Transverse colon (tissue), 4 donors: ENCODE data around the gene ARHGAP21. TPM values are rescaled to one million over a fixed set of nuclear protein-coding genes. Genes with fewer than 3 reads are reported as not detected.

ENCODE experiments used
- DNase-seq: peaks from one replicate; pipeline ENCODE4 v3.0.0-alpha.2; 2019
- H3K27ac ChIP-seq, 4 donors: fragments of 200-600 bp; sonication (generic); 2 replicates each; pipeline ENCODE4 v1.5.1; 2016 to 2018; ENCODE audit warnings: inconsistent platforms in 4 of 4
- H3K27me3 ChIP-seq: fragments of 200-600 bp; sonication (generic); 2 replicates; pipeline ENCODE4 v1.5.1; 2017; ENCODE audit warnings: inconsistent platforms
- H3K36me3 ChIP-seq, 4 donors: fragments of 200-600 bp; sonication (generic); 2 replicates each; pipeline ENCODE4 v1.5.1; 2017 to 2019; ENCODE audit warnings: inconsistent platforms in 4 of 4
- H3K4me1 ChIP-seq, 4 donors: fragments of 200-600 bp; sonication (generic); 2 replicates each; pipeline ENCODE4 v1.5.1; 2017 to 2020; ENCODE audit warnings: inconsistent platforms in 4 of 4
- H3K4me3 ChIP-seq, 4 donors: fragments of 200-600 bp; sonication (generic); 1 replicate in 1 of 4; 2 replicates in 3 of 4; pipeline versions ENCODE4 v1.5.1 to v1.6.1; 2017 to 2019; ENCODE audit warnings: inconsistent platforms in 4 of 4
- H3K9me3 ChIP-seq, 2 donors: fragments of 200-600 bp; sonication (generic); 2 replicates each; pipeline ENCODE4 v1.5.1; 2017 to 2019; ENCODE audit warnings: inconsistent platforms in 2 of 2
- CTCF ChIP-seq, 5 experiments: fragments of 200-600 bp in 3 of 5; fragments of 450-650 bp in 2 of 5; sonication (generic) in 3 of 5; IDR thresholded peaks; 1 replicate in 2 of 5; 2 replicates in 3 of 5; pipeline ENCODE4 v1.5.1; 2016 to 2017; ENCODE audit warnings: antibody characterized with exemption in 5 of 5, inconsistent platforms in 3 of 5, mild to moderate bottlenecking in 2 of 5, moderate library complexity in 1 of 5
- EP300 ChIP-seq: sonication (generic); formaldehyde crosslinking; IDR thresholded peaks from one replicate; pipeline ENCODE4 v1.6.1; 2017; ENCODE audit warnings: antibody characterized with exemption, low read depth
- POLR2A ChIP-seq: fragments of 450-650 bp; IDR thresholded peaks from one replicate; pipeline ENCODE4 v1.6.1; 2016; ENCODE audit warnings: antibody characterized with exemption, mild to moderate bottlenecking, moderate library complexity
- POLR2AphosphoS5 ChIP-seq, 3 donors: sonication (generic); formaldehyde crosslinking; IDR thresholded peaks; one replicate each; pipeline ENCODE4 v1.6.1; 2016; ENCODE audit warnings: antibody characterized with exemption in 3 of 3
- WGBS, 2 donors: methylation state at CpG; one replicate each; pipeline ENCODE4 v1.1.5; 2018; ENCODE audit warnings: low coverage in 1 of 2; 5-methylcytosine and 5-hydroxymethylcytosine counted together
- in situ Hi-C, 4 donors: fragments of 200-750 bp; cut with MboI; loops; one replicate each; pipeline versions ENCODE4 v1.15.0 to v1.15.1; 2017; ENCODE audit warnings: low sequenced_read_pairs in 3 of 4, low pct_ligation_motif_present in 1 of 4, low pct_unique_long_range_greater_than_20kb in 1 of 4
- intact Hi-C: fragments of 100-400 bp; cut with DNase I; formaldehyde crosslinking; loops from one replicate; pipeline ENCODE4 v1.15.1; 2023; ENCODE audit warnings: low total_unique reads
- total RNA-seq, 4 donors: library from RNA; depleted of rRNA; stranded (reverse); fragments of >200 nt; gene quantifications; one replicate each; pipeline ENCODE4 v1.1.0, GENCODE V29; 2016

The ARHGAP21 gene
- total RNA-seq, 4 donors from 2014 or later, result 62.8 to 94.1 (median 89.3) TPM

- in situ Hi-C loops, result loop anchor here (10.0 to 25.0 kb wide), 4 partner anchors 317 to 442 kb away; partner anchors contain the start of gene PRTFDC1 (in 1 of the 4)
- intact Hi-C loops, result no loop called here
- no peak for DNase-seq
These were observed 78.7 kb downstream of the ARHGAP21 start for GRCh38 chr10:24645022-24645421.

GRCh38 chr10:24643679-24644209 lies 79.9 kb downstream of the ARHGAP21 start:
- peak; percentile 52 for DNase-seq
- 51 to 52% methylated on average over 6 of the region's 6 CpGs for WGBS, 2 donors
- intact Hi-C loops, result no loop called here
- no peaks in the 10 kb centered on the region for H3K27me3 ChIP-seq
- H3K4me3 ChIP-seq, result no peak overlapping the region
- peaks cover 5 to 23% (median 8%) of the 10 kb centered on the region in 4 donors for H3K4me1 ChIP-seq
- H3K9me3 ChIP-seq, result no peaks in the 10 kb centered on the region
- in situ Hi-C loops, result loop anchor here (10.0 to 25.0 kb wide), 4 partner anchors 319 to 444 kb away; partner anchors contain the start of gene PRTFDC1 (in 1 of the 4)
- TF ChIP-seq EP300 (no peak), POLR2A (no peak), CTCF (IDR thresholded peaks at IDR 0.05) (no peak), POLR2AphosphoS5 (IDR thresholded peaks at IDR 0.05) (no peak)
- H3K27ac ChIP-seq, result peak overlapping the region; percentile 23 to 59 (median 46)
- H3K36me3 ChIP-seq, result no peaks in the 10 kb centered on the region

More at GRCh38 chr10:24645022-24645421, 78.7 kb downstream of the ARHGAP21 start:
- Histone ChIP-seq H3K27ac (no peak overlapping the region), H3K27me3 (no peaks in the 10 kb centered on the region), H3K9me3 (no peaks in the 10 kb centered on the region), H3K4me1 (peaks cover 5 to 23% (median 8%) of the 10 kb centered on the region in 4 donors), H3K36me3 (no peaks in the 10 kb centered on the region), H3K4me3 (no peak overlapping the region)
- TF ChIP-seq POLR2AphosphoS5 (IDR thresholded peaks at IDR 0.05) (no peak), EP300 (no peak), CTCF (IDR thresholded peaks at IDR 0.05) (no peak), POLR2A (no peak)

GRCh38 chr10:24642921-24643678 lies 80.6 kb downstream of the ARHGAP21 start:
- no peaks in the 10 kb centered on the region for H3K36me3 ChIP-seq
- intact Hi-C loops (no loop called here), in situ Hi-C loops (loop anchor here (10.0 to 25.0 kb wide), 4 partner anchors 319 to 444 kb away; partner anchors contain the start of gene PRTFDC1 (in 1 of the 4))
- no peaks in the 10 kb centered on the region for H3K9me3 ChIP-seq
- no peaks in the 10 kb centered on the region for H3K27me3 ChIP-seq
- peak overlapping the region; percentile 23 to 59 (median 46) for H3K27ac ChIP-seq
- WGBS, 2 donors, result 16 to 25% methylated on average over 6 of the region's 6 CpGs
- DNase-seq, result no peak
- no peak overlapping the region for H3K4me3 ChIP-seq
- TF ChIP-seq POLR2A, result no peak
- peak; percentile 65 to 88 (median 74) for TF ChIP-seq CTCF (IDR thresholded peaks at IDR 0.05)
- H3K4me1 ChIP-seq, result peaks cover 5 to 23% (median 8%) of the 10 kb centered on the region in 4 donors

GRCh38 chr10:24639124-24639523 lies 84.6 kb downstream of the ARHGAP21 start:
- Histone ChIP-seq H3K4me1 (peaks cover 5 to 16% (median 7%) of the 10 kb centered on the region in 4 donors), H3K27ac (no peak overlapping the region), H3K36me3 (no peaks in the 10 kb centered on the region), H3K9me3 (no peaks in the 10 kb centered on the region), H3K27me3 (no peaks in the 10 kb centered on the region), H3K4me3 (no peak overlapping the region)
- in situ Hi-C loops, result loop anchor here (25.0 kb wide), 3 partner anchors 323 to 448 kb away; partner anchors contain the start of gene PRTFDC1 (in 1 of the 4)
- 82 to 96% methylated on average over 1 of the region's 1 CpG for WGBS, 2 donors
- no peak for DNase-seq
- no peak for TF ChIP-seq POLR2A
- no peak for TF ChIP-seq POLR2AphosphoS5 (IDR thresholded peaks at IDR 0.05)
- TF ChIP-seq CTCF (IDR thresholded peaks at IDR 0.05), result no peak
- TF ChIP-seq EP300, result no peak
- intact Hi-C loops, result no loop called here
